ENCODE results near the gene CYP1A2.
"Not testable (repeated sequence)": the region's sequence is repeated elsewhere in the genome, so short reads cannot be mapped to it uniquely, and the experiment has no call there.

The CYP1A2 gene

GRCh38 chr15:74777769-74778598 lies 29.3 kb downstream of the CYP1A2 start:
- no peak for DNase-seq

GRCh38 chr15:74778599-74778970 lies 29.9 kb downstream of the CYP1A2 start:
- no peak for DNase-seq

DNA sequence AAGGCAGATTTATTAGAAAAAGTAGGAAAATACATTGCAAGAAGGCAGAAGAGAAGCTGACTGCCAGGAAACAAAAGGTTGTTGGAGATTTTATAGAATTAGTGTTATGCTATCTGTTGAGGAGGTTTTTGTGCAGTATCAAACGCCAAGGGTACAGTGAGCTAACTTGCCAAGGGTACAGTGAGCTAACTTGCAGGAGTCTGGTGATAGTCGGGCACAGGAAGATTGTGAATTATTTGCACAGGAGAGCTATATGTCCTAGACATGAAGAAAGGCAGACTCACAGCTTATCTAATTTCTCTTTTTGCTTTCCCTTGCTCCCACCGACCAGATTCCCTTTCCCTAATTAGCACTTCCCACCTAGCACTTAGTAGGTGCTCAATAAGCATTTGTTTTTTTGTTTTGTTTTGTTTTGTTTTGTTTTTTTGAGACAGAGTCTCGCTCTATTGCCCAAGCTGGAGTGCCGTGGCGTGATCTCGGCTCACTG lies 30.6 kb downstream of the CYP1A2 start:
- DNase-seq, result no peak

GRCh38 chr15:74780523-74781430 lies 32.1 kb downstream of the CYP1A2 start:
- peak; percentile 38 for DNase-seq

DNA sequence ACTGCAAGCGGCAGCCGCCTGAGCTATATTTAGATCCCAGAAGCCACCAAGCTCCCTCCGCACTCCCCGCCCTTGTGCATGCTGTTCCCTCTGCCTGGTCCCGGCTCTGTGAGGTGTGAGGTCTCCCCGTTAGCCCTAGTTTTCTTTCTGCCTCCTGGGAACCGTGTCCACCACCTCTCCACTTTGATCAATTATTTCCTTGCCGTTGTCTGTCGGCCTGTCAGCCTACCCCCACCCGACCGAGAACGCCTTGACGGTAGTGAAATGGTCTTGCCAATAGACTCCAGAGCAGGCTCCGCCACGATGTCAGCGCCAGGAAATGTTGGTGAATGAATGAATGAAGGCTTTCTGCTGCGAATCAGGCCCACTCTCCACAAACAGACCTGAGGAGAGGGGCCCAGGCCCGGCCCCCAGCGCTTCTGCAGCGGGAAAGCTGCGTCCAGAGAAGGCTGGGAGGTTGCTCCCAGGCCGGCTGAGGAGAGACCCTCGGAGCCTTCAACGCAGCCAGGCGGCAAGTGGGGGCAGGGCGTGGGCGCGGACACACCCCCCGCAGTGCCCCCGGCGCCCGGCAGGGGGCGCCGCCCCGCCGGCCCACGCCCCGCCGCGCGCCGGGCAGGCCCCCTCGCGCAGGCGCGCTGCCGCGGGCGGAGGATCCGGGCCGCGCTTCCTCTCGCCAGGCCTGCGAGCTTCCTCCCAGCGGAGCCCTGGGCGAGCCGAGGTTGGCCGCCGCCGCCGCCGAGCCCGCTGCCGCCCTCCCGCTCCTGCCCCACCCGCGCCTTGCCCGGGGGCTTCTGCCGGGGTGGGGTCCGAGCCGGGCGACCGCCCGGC lies 33.0 kb downstream of the CYP1A2 start, which contains the start of gene CSK:
CSK (plus strand) TSS at position 650 of the 828 bp plus-strand sequence. CDS start 16,218 bp downstream, outside the sequence.
- peak; percentile 75 for DNase-seq

DNA sequence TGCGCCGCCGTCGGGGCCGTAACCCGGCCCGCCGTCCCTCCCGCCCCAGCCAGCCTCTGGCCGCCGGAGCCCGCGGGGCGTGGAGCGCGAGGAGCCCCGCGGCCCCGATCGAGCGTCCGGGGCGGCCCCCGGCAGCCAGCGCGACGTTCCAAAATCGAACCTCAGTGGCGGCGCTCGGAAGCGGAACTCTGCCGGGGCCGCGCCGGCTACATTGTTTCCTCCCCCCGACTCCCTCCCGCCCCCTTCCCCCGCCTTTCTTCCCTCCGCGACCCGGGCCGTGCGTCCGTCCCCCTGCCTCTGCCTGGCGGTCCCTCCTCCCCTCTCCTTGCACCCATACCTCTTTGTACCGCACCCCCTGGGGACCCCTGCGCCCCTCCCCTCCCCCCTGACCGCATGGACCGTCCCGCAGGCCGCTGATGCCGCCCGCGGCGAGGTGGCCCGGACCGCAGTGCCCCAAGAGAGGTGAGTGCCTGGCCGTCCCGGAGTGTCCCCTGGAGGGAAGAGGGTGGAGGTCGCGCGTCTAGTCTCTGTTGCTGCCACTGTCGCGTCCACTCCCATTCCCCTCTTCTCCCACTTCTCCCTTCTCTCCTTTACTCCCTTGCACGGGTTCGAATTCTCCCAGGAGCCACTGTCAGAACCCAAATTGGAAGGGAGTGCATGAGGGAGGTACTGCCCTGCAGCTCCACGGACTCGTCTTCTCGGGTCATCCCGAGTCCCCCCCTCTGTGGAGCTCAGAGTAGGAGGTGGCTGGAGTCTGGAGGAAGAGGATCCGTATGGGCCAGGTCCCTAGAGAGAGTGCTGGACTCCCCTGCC lies 33.8 kb downstream of the CYP1A2 start:
- peak; percentile 33 for DNase-seq

GRCh38 chr15:74783072-74783807 lies 34.6 kb downstream of the CYP1A2 start:
- DNase-seq, result peak; percentile 60

GRCh38 chr15:74783808-74784175 lies 35.1 kb downstream of the CYP1A2 start:
- no peak for DNase-seq

DNA sequence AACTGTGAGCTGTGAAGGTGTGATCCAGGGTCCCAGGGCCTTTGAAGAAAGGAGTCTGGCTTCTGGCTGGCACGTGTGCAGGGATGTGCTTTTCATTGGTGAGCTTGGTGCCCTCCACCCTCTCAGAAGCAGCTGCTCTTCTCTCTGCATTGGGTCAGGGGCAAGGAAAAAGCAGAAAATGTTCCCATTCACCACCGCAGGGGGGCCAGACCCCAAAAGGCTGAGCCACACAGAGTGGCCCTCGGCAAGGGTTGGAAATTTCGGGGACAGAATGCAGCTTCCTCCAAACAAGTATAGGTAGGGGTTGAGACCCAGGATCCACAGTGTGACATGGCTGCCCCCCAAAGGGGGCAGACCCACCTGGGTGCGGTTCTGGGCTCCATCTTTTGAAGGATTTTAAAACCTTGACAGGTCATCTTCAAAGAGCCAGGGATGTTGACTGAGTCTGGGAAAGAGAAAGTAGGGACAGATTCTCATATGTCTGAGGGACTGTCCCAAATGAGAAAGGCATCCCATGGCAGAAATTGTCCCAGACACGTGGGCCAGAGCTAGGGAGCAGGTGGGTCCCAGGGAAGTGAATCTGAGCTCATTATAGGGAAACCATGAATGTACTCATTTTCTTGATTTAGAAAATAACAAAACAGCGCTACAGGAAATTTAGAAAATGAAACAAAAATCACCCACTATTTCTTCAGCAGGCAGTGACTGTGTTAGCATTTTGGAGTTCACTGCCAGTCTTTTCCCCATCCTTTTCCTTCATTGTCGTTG lies 36.0 kb downstream of the CYP1A2 start:
- no peak for DNase-seq

- DNase-seq, result no peak
These were observed 36.8 kb downstream of the CYP1A2 start for GRCh38 chr15:74785194-74786032.

DNA sequence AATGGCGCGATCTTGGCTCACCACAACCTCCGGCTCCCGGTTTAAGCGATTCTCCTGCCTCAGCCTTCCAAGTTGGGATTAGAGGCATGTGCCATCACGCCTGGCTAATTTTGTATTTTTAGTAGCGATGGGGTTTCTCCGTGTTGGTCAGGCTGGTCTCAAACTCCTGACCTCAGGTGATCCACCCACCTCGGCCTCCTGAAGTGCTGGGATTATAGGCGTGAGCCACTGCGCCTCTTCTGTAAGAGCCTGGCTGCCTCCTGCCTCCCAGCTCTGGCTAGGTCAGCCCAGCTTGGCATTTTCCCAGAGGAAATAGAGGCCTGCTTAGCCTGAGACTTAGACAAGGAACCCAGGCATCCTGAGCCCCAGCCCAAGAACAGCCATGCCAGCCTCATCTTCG lies 37.4 kb downstream of the CYP1A2 start:
- DNase-seq, result not testable (repeated sequence)

DNA sequence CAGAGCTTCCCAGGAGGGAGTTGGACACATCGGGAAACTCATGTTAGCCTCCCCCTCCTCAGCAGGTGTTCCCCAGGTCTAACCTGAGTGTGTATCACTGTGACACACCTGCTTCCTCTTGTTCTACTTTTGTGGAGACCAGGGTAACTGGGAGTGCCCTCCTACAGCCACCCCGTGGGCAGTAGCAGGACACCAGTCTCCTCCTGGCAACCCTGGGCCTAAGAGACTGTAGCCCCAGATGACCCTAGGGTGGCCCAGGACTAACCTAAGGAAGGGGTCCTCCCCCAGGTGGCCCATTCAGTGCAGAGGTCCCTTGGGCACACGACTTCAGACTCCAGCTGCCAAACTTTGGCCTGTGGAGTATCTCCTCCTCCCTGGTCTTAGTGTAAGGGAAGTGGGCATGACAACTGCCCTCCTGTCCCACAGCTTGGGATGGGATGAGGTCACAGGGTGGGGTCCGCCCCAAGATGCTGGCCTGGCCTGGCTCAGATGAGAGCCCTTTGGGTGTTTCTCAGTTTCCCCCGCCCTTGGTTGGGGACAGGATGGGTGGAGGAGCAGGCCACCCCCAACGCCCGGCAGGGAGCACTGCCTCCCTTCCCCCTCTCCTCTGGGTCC lies 38.0 kb downstream of the CYP1A2 start:
- no peak for DNase-seq

- peak; percentile 70 for DNase-seq
These were observed 38.8 kb downstream of the CYP1A2 start for GRCh38 chr15:74787251-74788041.

DNA sequence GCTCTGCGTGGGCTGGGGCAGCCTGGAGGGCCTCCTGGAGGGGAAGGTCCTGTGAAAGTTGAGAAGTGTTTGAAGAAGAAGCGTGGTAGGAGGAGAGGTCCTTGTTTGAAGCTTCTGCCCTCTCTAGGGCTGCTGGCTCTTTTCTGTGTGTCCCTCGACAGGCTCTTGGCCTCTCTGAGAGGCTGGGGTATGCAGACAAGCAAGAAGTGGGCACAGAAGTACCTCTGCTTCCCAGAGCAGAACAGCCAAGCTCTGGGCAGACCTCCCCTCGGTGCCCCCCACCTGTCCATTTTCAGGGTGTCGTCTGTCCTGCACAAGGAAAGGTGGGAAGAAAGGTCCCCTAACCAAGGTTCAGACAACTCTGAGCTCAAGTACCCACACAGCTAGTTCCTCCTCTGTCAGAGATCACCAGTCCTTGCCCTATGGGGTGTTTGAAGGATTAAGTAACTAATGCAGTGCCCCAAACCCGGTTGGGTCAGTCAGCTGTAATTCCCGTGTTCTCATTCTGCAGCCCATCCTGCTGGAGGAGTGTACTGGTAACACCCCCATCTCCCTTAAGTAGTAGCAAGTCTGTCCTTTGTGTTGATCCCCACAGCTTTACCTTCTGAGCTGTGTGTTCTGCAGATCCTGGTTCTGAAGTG lies 39.5 kb downstream of the CYP1A2 start:
- no peak for DNase-seq

GRCh38 chr15:74788683-74789151 lies 40.1 kb downstream of the CYP1A2 start:
- DNase-seq, result no peak

DNA sequence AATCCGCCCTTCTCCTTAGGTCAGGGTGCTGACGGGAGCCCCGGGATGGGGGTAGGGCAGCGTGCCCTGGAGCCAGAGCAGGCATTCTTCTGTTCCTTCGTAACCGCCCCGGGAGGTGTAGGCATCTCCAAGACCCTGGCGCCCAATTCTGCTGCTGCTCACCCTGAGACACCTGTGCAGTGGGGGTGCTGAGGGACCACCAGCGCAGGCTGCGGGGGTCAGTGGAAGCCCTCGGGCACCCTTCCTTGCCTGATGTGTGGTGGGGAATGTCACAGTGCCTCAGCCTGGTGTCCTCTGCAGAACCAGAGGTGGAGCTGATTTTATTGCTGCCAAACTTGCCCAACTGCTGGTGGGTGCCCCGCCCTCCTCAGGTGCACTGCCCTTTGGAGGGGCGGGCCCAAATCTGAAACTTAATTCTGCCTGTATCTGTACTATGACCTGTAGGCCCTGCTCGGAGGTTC lies 40.6 kb downstream of the CYP1A2 start:
- no peak for DNase-seq

- no peak for DNase-seq
These were observed 41.1 kb downstream of the CYP1A2 start for GRCh38 chr15:74789741-74790079.
